GM12874 (cell line): ENCODE measurements around the gene MTURN.

ENCODE experiments used
- TF ChIP-seq, protein P1 (sequence below): IDR thresholded peaks from 2 replicates; pipeline ENCODE4 v1.5.1; 2011; ENCODE audit warnings: low read depth, mild to moderate bottlenecking, control low read depth, low read length, moderate library complexity; ENCODE audit not compliant: insufficient read depth

MTURN gene

DNA sequence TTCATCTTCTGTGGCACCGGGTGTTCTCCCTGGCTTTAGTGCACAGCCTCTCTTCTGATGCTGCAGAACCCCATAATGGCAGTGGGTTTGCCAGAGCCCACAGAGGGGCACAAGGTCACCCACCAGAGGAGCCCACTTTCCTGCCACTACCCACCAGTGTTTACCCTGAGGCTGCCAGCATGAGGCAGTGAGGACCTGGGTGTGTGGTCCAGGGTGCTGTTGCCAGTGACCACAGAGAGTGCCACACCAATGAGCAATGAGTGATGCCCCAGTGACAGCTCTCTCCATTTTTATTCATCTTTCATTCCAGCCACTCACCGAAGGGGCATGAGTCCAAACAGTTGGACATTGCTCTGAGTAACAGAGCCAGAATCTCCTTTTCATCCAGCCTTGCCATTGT, 34.8 kb downstream of the MTURN start:
- TF ChIP-seq, protein P1, sequence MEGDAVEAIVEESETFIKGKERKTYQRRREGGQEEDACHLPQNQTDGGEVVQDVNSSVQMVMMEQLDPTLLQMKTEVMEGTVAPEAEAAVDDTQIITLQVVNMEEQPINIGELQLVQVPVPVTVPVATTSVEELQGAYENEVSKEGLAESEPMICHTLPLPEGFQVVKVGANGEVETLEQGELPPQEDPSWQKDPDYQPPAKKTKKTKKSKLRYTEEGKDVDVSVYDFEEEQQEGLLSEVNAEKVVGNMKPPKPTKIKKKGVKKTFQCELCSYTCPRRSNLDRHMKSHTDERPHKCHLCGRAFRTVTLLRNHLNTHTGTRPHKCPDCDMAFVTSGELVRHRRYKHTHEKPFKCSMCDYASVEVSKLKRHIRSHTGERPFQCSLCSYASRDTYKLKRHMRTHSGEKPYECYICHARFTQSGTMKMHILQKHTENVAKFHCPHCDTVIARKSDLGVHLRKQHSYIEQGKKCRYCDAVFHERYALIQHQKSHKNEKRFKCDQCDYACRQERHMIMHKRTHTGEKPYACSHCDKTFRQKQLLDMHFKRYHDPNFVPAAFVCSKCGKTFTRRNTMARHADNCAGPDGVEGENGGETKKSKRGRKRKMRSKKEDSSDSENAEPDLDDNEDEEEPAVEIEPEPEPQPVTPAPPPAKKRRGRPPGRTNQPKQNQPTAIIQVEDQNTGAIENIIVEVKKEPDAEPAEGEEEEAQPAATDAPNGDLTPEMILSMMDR, result no peak

DNA sequence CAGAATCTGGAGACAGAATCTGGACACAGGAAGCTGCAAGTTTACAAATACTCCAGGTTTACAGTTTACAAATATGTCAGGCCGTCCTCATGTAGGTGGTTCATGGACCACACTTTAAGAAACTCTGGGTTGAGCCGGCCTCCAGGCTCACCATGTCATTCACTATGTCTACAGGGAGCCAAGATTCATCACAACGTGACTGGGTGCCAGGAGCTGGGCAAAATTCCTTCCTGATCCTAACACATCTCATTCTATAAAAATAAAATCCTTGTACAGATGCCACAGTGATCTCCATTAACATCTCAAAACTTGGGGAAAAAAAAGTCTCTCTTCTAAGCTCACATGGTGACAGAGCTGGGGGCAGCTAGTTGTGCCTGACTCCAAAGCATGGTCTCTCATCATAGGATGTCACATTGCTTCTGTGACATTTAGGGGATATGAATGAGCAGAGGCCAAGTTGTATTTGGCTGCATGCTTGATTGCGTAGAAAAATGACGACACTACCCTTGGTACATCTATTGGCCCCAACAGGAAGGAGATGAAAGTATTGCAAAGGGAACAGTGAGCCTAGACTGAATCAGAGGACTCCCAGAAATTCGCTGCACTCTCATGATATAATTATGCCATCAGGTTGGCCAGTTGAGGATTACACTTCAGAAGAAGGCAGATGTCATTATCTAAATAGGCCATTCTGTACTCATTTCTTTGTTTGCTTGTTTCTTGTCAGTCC, 35.9 kb downstream of the MTURN start:
- TF ChIP-seq, protein P1, result no peak

DNA sequence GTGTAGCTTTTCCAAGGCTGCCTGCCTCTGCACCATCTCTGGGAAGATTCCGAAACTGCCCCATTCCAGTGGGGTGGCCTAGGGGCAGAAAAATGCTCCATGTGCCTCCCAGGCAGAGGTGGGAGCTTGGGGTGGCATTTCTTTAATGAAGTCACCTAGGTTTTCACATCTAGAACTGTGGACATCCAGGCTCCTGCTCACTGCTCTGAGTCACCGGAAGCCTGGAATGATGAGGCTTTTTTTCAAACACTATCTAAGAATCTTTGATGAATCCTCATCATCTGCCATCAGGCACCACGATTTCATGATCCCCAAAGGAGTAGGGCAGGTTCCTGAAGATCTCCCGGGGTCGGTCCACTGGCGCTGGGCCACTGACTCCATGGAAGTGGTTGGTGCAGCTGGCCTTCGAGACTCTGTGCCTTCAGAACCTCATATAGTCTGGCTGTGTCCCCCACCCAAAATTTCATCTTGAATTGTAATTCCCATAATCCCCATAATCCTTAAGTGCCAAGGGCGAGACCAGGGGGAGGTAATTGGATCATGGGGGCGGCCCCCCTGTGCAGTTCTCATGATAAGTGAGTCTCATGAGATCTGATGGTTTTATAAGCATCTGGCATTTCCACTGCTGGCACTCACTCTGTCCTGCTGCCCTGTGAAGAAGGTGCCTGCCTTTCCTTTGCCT, 37.1 kb downstream of the MTURN start:
- TF ChIP-seq, protein P1, result no peak

DNA sequence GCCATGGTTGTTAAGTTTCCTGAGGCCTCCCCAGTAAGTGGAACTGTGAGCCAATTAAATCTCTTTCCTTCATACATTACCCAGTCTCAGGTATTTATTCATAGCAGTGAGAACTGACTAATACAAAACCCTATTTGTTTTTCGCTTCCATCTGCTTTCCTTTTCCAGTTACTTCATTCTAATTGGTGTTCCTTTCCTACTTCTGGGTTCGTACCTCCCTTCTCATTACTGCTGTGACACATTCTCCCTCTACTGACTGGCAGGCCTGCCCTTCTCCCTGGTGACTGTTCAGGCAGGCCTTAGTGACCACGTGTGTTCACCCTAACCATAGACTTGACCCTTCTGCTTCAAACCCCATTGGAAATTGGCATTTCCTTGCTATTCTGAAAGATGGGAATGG, 37.7 kb downstream of the MTURN start:
- TF ChIP-seq, protein P1, result no peak

DNA sequence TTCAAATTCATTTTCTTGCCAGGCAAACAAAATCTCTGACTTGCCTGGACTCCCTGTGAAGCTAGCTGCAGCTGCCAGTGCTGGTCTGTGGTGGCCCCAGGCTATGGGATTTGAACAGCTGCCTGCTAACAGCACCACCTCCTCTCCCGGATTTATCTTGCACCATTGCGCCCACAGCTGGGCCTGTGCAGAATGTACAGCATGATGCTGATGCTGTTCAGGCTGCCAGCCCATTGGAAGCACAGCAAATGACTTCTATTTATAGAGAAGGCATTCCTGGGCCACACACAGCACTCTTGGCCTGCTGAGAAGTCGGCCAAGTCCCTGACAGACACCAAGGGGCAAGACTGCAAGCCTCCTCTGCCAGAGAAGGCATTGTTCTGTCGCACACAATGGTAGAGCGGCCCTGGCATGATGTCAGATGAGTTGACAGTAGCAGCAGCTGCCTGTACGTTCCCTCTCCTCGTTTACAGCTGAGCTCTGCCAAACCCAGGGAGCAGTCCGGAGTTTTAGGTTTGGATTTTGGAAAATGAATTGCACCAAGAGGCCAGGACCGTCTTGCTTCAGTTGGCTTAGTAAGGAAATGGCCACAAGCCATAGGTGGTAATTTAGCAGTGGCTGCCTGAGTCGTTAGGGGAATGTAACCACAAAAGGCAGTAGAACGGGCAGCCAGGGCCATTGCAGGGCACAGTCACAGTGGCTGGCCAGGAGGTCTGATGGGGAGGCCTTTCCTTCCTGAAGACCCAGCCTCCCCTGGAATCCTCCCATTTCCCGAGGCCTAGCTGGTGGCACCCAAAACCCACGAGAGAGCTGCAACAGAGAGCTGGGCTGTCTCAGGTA, 38.5 kb downstream of the MTURN start:
- TF ChIP-seq, protein P1, result no peak

- TF ChIP-seq, protein P1, result no peak
Measured at GRCh38 chr7:30175180-30175579, 40.4 kb downstream of the MTURN start.

DNA sequence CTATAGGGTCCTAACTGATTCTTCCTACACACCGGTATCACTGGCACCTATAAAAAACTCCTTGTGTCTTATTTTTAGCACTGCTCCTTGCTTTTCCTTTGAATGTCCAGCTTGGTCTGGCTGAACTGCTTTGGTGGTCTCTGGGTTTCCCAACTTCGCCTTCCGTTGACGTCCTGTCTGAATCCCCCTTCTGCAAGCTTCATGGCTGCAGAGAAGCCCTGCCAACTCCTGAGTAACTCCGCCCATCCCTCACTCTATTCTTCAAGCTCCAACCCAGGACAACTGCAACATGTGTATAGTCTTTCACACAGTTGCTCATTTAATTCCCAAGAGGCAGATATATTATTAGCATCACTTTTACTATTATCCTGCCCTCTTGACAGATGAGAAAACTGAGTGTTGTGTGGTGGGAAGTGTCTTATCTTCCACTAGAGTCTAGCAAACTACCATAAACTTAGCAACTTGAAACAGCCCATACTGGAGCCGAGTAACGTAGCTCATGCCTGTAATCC, 40.9 kb downstream of the MTURN start:
- TF ChIP-seq, protein P1, result no peak
